A549 (cell line): Measurements from ENCODE around the gene GBGT1. TPM values are rescaled to one million over a fixed set of nuclear protein-coding genes. Genes with fewer than 3 reads are reported as not detected.

Experiments used
- ATAC-seq, 2 experiments: fragments of 200-7000 bp in 1 of 2; fragments of >200 bp in 1 of 2; cut with Nextera tagmentation in 1 of 2; cut with Tn5 transposase in 1 of 2; 3 replicates each; pipeline versions ENCODE4 v1.8.0 to v1.9.1; 2018 to 2020; ENCODE audit warnings: mild to moderate bottlenecking in 1 of 2, moderate library complexity in 1 of 2
- CTCF ChIA-PET: fragments of 300-600 bp; sonication (Branson Sonifier 250); formaldehyde crosslinking; extraction: SDS; loops from one replicate; lab custom pipeline; 2021; ENCODE audit warnings: antibody characterized with exemption, inconsistent platforms; lab: Yijun Ruan, JAX
- POLR2A ChIA-PET: fragments of 350-600 bp; formaldehyde crosslinking; extraction: SDS; loops from one replicate; lab custom pipeline; 2021; ENCODE audit warnings: antibody characterized with exemption, inconsistent platforms; lab: Yijun Ruan, JAX
- DNase-seq, 2 experiments: peaks; one replicate each; pipeline versions ENCODE4 v3.0.0 to v3.0.0-alpha.2; 2011 to 2016; ENCODE audit warnings: low read depth in 1 of 2, low spot score in 1 of 2
- FAIRE-seq: peaks from 2 replicates; lab custom pipeline; 2011; peaks lifted over from hg19 to GRCh38; lab: Jason Lieb, UNC
- H3K27ac ChIP-seq, 2 experiments: fragments of >200 bp; sonication (Bioruptor Twin); formaldehyde crosslinking; 3 replicates each; pipeline ENCODE4 v1.5.1; 2016 to 2017
- H3K4me1 ChIP-seq: fragments of >200 bp; sonication (Bioruptor Twin); formaldehyde crosslinking; 3 replicates; pipeline ENCODE4 v1.6.1; 2016
- H3K4me2 ChIP-seq: fragments of >200 bp; sonication (Bioruptor Twin); formaldehyde crosslinking; 3 replicates; pipeline ENCODE4 v1.6.1; 2016
- H3K4me3 ChIP-seq: fragments of >200 bp; sonication (Bioruptor Twin); formaldehyde crosslinking; 3 replicates; pipeline ENCODE4 v1.5.1; 2016
- H3K9me3 ChIP-seq: fragments of >200 bp; sonication (Bioruptor Twin); formaldehyde crosslinking; 3 replicates; pipeline ENCODE4 v1.6.1; 2016
- BHLHE40 ChIP-seq: IDR thresholded peaks from 2 replicates; pipeline ENCODE4 v1.6.1; 2012; ENCODE audit warnings: low read depth, low read length, inconsistent platforms
- CEBPB ChIP-seq, 2 experiments: fragments of >200 bp in 1 of 2; sonication (Bioruptor Twin) in 1 of 2; formaldehyde crosslinking in 1 of 2; IDR thresholded peaks; 2 replicates each; pipeline ENCODE4 v1.6.1; 2012 to 2016
- EHF ChIP-seq: fragments of 250-450 bp; sonication (Bioruptor Pico); IDR thresholded peaks from 2 replicates; pipeline ENCODE4 v1.5.0; 2020; ENCODE audit warnings: mild to moderate bottlenecking
- EP300 ChIP-seq, 2 experiments: fragments of >200 bp; sonication (Bioruptor Twin); formaldehyde crosslinking; IDR thresholded peaks; 2 replicates in 1 of 2; 3 replicates in 1 of 2; pipeline ENCODE4 v1.6.1; 2016 to 2017
- ESRRA ChIP-seq: fragments of 150-350 bp; IDR thresholded peaks from 2 replicates; pipeline ENCODE4 v1.6.1; 2014; ENCODE audit warnings: mild to moderate bottlenecking, low read length, borderline replicate concordance
- HEYL ChIP-seq: fragments of 250-450 bp; sonication (Bioruptor Pico); IDR thresholded peaks from 2 replicates; pipeline ENCODE4 v1.8.0; 2021; ENCODE audit warnings: mild to moderate bottlenecking, moderate library complexity
- HOXA7 ChIP-seq: fragments of 250-450 bp; sonication (Bioruptor Pico); IDR thresholded peaks from 2 replicates; pipeline ENCODE4 v1.5.0; 2020; ENCODE audit warnings: mild to moderate bottlenecking, moderate library complexity
- HOXB5 ChIP-seq: fragments of 250-450 bp; sonication (Bioruptor Pico); IDR thresholded peaks from 2 replicates; pipeline ENCODE4 v1.5.0; 2020; ENCODE audit warnings: mild to moderate bottlenecking, moderate library complexity
- JUNB ChIP-seq: fragments of >200 bp; sonication (Bioruptor Twin); formaldehyde crosslinking; IDR thresholded peaks from 2 replicates; pipeline ENCODE4 v1.6.1; 2016
- PHF8 ChIP-seq: fragments of 200-600 bp; sonication (generic); IDR thresholded peaks from 2 replicates; pipeline ENCODE4 v1.6.1; 2016; ENCODE audit warnings: low read depth, mild to moderate bottlenecking, antibody characterized with exemption, moderate library complexity, borderline replicate concordance
- POLR2AphosphoS2 ChIP-seq: conservative IDR thresholded peaks from 2 replicates; pipeline ENCODE4 v1.6.1; 2012; ENCODE audit warnings: low read length, improper control_type of control experiment, inconsistent platforms
- RFX5 ChIP-seq: fragments of 450-650 bp; IDR thresholded peaks from 2 replicates; pipeline ENCODE4 v1.7.1; 2014; ENCODE audit warnings: antibody characterized with exemption, mild to moderate bottlenecking, moderate library complexity
- RNF2 ChIP-seq: fragments of 200-600 bp; sonication (generic); IDR thresholded peaks from 2 replicates; pipeline ENCODE4 v1.6.1; 2016; ENCODE audit warnings: low read depth, mild to moderate bottlenecking, antibody characterized with exemption, moderate library complexity, borderline replicate concordance
- SMC3 ChIP-seq: fragments of >200 bp; sonication (Bioruptor Twin); formaldehyde crosslinking; IDR thresholded peaks from 3 replicates; pipeline ENCODE4 v1.6.1; 2018; ENCODE audit warnings: inconsistent platforms
- ZC3H11A ChIP-seq: fragments of 450-650 bp; IDR thresholded peaks from 2 replicates; pipeline ENCODE4 v1.6.1; 2014; ENCODE audit warnings: antibody characterized with exemption, mild to moderate bottlenecking
- ZFP36 ChIP-seq: fragments of 450-650 bp; IDR thresholded peaks from 2 replicates; pipeline ENCODE4 v1.6.1; 2014; ENCODE audit warnings: borderline replicate concordance; ENCODE audit not compliant: partially characterized antibody
- WGBS: methylation state at CpG from one replicate; pipeline ENCODE4 v1.1.6; 2017; ENCODE audit errors: missing lambda C conversion rate; 5-methylcytosine and 5-hydroxymethylcytosine counted together
- polyA plus RNA-seq, 4 experiments: library from polyadenylated mRNA; depleted of rRNA in 3 of 4; stranded (reverse); fragments of >200 nt; fragmentation: RNase III in 1 of 4; extraction: RNeasy Plus Mini Kit Qiagen cat#74134 plus additional on column Dnase treatment in 1 of 4; gene quantifications; 2 replicates in 3 of 4; 3 replicates in 1 of 4; pipeline ENCODE4 v1.2.3, GENCODE V29; 2011 to 2017
- TF ChIP-seq, protein P1 (sequence below): fragments of 250-450 bp; sonication (Bioruptor Pico); IDR thresholded peaks from 2 replicates; pipeline ENCODE4 v1.5.0; 2020; ENCODE audit warnings: low read depth, mild to moderate bottlenecking, moderate library complexity
- TF ChIP-seq, protein P2 (sequence below): IDR thresholded peaks from 2 replicates; pipeline ENCODE4 v1.6.1; 2012
- TF ChIP-seq, protein P3 (sequence below): fragments of 150-350 bp; IDR thresholded peaks from 2 replicates; pipeline ENCODE4 v1.6.1; 2014; ENCODE audit warnings: low read depth, mild to moderate bottlenecking, low read length
- TF ChIP-seq, protein P4 (sequence below): fragments of >200 bp; sonication (Bioruptor Twin); formaldehyde crosslinking; IDR thresholded peaks from 3 replicates; pipeline ENCODE4 v1.5.1; 2016

GBGT1 gene
- polyA plus RNA-seq, 2 of the 4 experiments (the other 2 are of a cell fraction): 1.7 to 2.4 TPM

DNA sequence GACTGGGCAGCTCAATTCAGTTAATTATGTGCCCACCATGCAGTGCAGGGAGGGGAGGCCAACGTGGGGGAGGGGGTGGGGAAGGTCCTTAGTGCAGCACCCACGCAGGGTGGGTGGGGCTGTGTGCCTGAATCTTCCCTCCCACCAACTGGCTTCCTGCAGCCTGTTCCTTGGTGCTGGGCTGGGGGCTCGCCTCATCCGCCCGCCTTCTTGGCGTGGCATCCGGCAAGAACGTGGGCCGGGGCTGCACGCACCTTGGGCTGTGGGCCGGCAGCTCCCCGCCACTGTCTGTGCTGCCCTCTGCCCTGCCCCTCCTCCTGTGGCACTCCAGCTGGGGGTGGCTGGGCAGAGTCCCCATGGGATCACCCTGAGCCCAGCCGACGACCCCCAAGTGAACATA, 23.1 kb downstream of the GBGT1 start:
- DNase-seq (no peak), FAIRE-seq (no peak), ATAC-seq (no peak)
- Histone ChIP-seq H3K27ac (no peak overlapping the region), H3K4me3 (no peak overlapping the region), H3K4me1 (peaks cover 42% of the 10 kb centered on the region), H3K9me3 (no peaks in the 10 kb centered on the region), H3K4me2 (no peak overlapping the region)
- ChIA-PET CTCF (interaction anchor here (1.0 to 39.2 kb wide), 2 partner anchors 32 to 99 kb away, joined by 3 to 1284 read pairs; partner anchors contain the start of gene RALGDS), POLR2A (no interaction called here)
- no peak for TF ChIP-seq EP300 (IDR thresholded peaks at IDR 0.05)
- TF ChIP-seq, protein P1, sequence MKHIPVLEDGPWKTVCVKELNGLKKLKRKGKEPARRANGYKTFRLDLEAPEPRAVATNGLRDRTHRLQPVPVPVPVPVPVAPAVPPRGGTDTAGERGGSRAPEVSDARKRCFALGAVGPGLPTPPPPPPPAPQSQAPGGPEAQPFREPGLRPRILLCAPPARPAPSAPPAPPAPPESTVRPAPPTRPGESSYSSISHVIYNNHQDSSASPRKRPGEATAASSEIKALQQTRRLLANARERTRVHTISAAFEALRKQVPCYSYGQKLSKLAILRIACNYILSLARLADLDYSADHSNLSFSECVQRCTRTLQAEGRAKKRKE: no peak
- TF ChIP-seq ESRRA: no peak
- TF ChIP-seq SMC3: no peak
- no peak for TF ChIP-seq BHLHE40
- TF ChIP-seq, protein P2, sequence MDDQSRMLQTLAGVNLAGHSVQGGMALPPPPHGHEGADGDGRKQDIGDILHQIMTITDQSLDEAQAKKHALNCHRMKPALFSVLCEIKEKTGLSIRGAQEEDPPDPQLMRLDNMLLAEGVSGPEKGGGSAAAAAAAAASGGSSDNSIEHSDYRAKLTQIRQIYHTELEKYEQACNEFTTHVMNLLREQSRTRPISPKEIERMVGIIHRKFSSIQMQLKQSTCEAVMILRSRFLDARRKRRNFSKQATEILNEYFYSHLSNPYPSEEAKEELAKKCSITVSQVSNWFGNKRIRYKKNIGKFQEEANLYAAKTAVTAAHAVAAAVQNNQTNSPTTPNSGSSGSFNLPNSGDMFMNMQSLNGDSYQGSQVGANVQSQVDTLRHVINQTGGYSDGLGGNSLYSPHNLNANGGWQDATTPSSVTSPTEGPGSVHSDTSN: no peak
- no peak for TF ChIP-seq ZC3H11A
- TF ChIP-seq RNF2: no peak
- no peak for TF ChIP-seq CEBPB (IDR thresholded peaks at IDR 0.05)
- TF ChIP-seq, protein P3, sequence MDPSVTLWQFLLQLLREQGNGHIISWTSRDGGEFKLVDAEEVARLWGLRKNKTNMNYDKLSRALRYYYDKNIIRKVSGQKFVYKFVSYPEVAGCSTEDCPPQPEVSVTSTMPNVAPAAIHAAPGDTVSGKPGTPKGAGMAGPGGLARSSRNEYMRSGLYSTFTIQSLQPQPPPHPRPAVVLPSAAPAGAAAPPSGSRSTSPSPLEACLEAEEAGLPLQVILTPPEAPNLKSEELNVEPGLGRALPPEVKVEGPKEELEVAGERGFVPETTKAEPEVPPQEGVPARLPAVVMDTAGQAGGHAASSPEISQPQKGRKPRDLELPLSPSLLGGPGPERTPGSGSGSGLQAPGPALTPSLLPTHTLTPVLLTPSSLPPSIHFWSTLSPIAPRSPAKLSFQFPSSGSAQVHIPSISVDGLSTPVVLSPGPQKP: no peak
- TF ChIP-seq EHF (CRISPR knock-in tag): no peak
- TF ChIP-seq ZFP36: no peak
- TF ChIP-seq, protein P4, sequence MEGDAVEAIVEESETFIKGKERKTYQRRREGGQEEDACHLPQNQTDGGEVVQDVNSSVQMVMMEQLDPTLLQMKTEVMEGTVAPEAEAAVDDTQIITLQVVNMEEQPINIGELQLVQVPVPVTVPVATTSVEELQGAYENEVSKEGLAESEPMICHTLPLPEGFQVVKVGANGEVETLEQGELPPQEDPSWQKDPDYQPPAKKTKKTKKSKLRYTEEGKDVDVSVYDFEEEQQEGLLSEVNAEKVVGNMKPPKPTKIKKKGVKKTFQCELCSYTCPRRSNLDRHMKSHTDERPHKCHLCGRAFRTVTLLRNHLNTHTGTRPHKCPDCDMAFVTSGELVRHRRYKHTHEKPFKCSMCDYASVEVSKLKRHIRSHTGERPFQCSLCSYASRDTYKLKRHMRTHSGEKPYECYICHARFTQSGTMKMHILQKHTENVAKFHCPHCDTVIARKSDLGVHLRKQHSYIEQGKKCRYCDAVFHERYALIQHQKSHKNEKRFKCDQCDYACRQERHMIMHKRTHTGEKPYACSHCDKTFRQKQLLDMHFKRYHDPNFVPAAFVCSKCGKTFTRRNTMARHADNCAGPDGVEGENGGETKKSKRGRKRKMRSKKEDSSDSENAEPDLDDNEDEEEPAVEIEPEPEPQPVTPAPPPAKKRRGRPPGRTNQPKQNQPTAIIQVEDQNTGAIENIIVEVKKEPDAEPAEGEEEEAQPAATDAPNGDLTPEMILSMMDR: no peak
- TF ChIP-seq RFX5: no peak
- TF ChIP-seq HEYL (CRISPR knock-in tag): no peak
- TF ChIP-seq JUNB: no peak
- TF ChIP-seq PHF8: no peak
- TF ChIP-seq HOXA7 (CRISPR knock-in tag): no peak
- TF ChIP-seq POLR2AphosphoS2: no peak
- whole genome bisulfite sequencing: 92% methylated on average over 7 of the region's 14 CpGs

DNA sequence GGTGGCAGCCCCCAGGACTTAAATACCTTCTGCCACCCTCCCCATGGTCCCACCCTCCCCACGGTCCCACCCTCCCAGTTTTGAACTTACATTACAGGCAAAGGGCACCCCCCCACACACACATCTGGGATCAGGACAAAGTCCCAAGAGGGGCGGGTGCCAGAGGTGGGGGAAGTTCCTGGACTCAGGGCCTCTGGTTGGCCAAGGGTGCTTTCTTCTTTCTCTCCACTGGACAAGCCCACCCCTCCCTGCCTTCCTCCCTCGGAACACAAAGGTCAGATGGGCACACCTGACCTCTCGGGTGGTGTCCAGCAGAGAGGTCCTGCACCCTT, 23.6 kb downstream of the GBGT1 start:
- DNase-seq (no peak), FAIRE-seq (no peak), ATAC-seq (no peak)
- WGBS: no CpG with 5 or more reads among the region's 4 CpGs
- POLR2A ChIA-PET: no interaction called here
- H3K4me2 ChIP-seq: no peak overlapping the region
- H3K9me3 ChIP-seq: no peaks in the 10 kb centered on the region
- no peak overlapping the region for H3K4me3 ChIP-seq
- TF ChIP-seq HOXB5 (CRISPR knock-in tag): no peak
- H3K27ac ChIP-seq: no peak overlapping the region
- CTCF ChIA-PET: interaction anchor here (1.0 to 39.2 kb wide), 3 partner anchors 6 to 98 kb away, joined by 3 to 1284 read pairs (median 200); partner anchors contain the start of gene RALGDS
- H3K4me1 ChIP-seq: peaks cover 47% of the 10 kb centered on the region
